ENCODE measurements around the gene COX20. TPM values are rescaled to one million over a fixed set of nuclear protein-coding genes. Genes with fewer than 3 reads are reported as not detected.

The COX20 gene
- total RNA-seq, 2 donors from 2014 or later = 26.1 to 31.5 TPM

DNA sequence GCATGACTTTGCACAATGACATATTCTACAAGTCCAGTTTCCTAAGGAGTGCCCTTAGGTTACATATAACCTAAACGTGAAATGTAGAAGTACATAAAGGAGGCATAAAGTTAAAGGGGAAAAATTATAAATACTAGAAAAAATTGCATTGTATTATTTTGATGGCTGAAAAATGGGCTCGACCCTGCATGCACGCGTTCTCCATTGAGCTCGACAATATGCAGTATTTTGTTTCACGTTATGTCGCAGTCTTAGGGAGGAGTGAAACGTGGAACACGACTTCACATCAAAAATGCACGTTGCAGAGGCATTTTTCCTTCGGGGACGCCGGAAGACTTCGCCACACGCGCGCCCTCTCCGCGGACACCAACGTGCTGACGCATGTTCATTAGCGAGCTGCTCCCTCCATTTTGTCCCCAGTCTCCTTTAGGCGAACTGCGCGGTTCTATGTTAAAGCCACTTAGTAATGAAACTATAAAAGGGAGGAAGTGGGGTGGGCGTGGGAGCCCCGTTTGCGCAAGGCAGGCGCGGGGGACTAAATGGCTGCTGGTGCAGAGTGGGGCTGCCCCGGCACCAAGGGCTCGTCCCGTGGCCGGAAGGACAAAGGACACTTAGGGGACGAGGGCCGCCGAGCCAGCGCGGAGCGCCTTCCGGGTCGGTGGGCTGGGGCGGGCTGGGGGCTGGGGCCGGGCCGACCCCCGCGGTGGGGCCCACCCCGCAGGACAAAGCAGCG lies 749 bp upstream of the COX20 start:
- Histone ChIP-seq H3K36me3 (no peaks in the 10 kb centered on the region), H3K9ac (ENCODE audit: low read depth in 2 of 2, low read length in 2 of 2) (peak overlapping the region; percentile 82 to 95), H3K4me1 (no peaks in the 10 kb centered on the region), H3K27ac (peak overlapping the region; percentile 99), H3K27me3 (no peaks in the 10 kb centered on the region), H3K9me3 (no peaks in the 10 kb centered on the region), H3K4me3 (peak overlapping the region; percentile 46)
- peak; percentile 85 for DNase-seq
- intact Hi-C loops (cut with DNase I) = loop anchor here (2.0 to 10.0 kb wide), 2 partner anchors 30 to 140 kb away; partner anchors contain the start of gene HNRNPU
- TF ChIP-seq, protein P1, sequence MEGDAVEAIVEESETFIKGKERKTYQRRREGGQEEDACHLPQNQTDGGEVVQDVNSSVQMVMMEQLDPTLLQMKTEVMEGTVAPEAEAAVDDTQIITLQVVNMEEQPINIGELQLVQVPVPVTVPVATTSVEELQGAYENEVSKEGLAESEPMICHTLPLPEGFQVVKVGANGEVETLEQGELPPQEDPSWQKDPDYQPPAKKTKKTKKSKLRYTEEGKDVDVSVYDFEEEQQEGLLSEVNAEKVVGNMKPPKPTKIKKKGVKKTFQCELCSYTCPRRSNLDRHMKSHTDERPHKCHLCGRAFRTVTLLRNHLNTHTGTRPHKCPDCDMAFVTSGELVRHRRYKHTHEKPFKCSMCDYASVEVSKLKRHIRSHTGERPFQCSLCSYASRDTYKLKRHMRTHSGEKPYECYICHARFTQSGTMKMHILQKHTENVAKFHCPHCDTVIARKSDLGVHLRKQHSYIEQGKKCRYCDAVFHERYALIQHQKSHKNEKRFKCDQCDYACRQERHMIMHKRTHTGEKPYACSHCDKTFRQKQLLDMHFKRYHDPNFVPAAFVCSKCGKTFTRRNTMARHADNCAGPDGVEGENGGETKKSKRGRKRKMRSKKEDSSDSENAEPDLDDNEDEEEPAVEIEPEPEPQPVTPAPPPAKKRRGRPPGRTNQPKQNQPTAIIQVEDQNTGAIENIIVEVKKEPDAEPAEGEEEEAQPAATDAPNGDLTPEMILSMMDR (IDR thresholded peaks at IDR 0.05) = no peak

DNA sequence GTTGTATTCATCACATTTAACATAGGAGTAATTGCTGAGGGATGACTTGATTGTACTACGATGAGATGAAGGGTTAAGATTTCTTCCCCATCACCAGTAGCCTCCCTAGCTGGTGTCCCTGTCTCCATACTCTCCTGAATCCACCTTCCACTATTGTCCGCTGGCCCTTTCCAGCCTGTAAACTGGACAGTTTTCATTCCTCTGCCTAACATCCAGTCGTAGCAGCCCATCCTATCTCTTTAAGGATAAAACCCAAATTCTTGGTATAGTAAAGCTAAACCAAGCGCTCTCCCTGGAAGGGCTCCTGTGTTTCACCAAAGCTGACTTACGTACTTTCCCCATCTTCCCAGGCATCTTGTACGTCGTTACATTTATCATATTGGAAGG lies 670 bp downstream of the COX20 start:
- peak overlapping the region; percentile 99 for H3K27ac ChIP-seq
- intact Hi-C loops (cut with DNase I) = loop anchor here (10.0 kb wide), 1 partner anchor 139 kb away; no protein-coding TSS in a partner anchor
- H3K27me3 ChIP-seq = no peaks in the 10 kb centered on the region
- TF ChIP-seq, protein P1 (IDR thresholded peaks at IDR 0.05) = no peak
- no peaks in the 10 kb centered on the region for H3K4me1 ChIP-seq
- no peaks in the 10 kb centered on the region for H3K36me3 ChIP-seq
- no peaks in the 10 kb centered on the region for H3K9me3 ChIP-seq
- peak; percentile 42 for DNase-seq
- H3K9ac ChIP-seq (ENCODE audit: low read depth in 2 of 2, low read length in 2 of 2) = peak overlapping the region; percentile 82 to 98
- peak overlapping the region; percentile 46 for H3K4me3 ChIP-seq

DNA sequence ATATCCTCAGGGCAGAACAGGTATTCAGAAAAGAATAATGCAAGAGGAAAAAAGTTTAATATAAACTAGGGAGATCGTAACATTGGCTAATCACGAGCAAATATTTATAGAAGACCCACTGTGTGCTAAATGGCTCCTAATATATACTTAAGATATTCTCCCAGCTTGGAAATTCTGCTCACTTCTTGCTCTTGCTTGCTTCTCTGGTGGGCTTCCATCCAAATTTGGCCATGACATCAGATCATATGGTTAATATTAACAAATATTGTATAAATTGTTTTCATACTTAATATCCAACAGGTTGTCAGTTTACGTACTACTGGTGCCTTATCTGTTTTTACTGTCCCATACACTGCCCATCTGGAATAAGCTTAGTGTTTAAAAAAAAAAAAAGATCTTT lies 1.1 kb downstream of the COX20 start:
- Histone ChIP-seq H3K9me3 (no peaks in the 10 kb centered on the region), H3K4me3 (peak overlapping the region; percentile 46), H3K27me3 (no peaks in the 10 kb centered on the region), H3K9ac (ENCODE audit: low read depth in 2 of 2, low read length in 2 of 2) (peak overlapping the region; percentile 82 to 98), H3K4me1 (peaks cover 3% of the 10 kb centered on the region), H3K36me3 (no peaks in the 10 kb centered on the region), H3K27ac (peak overlapping the region; percentile 99)
- DNase-seq = no peak
- TF ChIP-seq, protein P1 (IDR thresholded peaks at IDR 0.05) = no peak
- intact Hi-C loops (cut with DNase I) = loop anchor here (10.0 kb wide), 1 partner anchor 138 kb away; no protein-coding TSS in a partner anchor

DNA sequence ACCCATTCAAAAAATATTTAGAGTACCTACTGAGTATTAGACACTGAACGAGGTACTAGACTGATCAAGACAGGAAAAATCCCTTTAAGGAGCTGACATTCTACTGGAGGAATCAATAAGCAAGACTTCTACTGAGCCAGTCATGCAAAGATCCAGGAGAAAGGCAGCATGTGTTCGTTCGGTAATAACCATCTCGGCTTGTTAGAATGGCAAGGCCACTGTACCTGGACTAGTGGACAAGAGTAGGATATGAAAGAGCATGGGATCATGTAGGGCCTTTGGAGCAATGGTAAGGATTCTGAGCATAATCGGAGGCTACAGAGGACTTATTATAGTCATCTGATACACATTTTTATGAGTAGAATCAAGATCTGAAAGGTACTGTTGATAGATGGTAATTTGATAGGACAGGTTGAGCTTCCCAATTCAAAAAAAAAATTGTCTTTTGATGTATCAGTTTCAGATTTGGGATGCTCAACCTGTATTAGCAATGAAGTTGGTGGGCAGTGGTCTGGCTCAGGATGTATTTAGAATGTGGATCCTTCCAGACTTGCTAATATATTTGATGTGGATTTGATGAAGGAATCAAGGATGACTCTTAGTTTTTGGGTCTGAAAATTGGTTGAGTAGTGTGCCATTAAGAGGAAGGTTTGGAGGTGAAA lies 2.3 kb downstream of the COX20 start:
- H3K27me3 ChIP-seq = no peaks in the 10 kb centered on the region
- H3K27ac ChIP-seq = no peak overlapping the region
- H3K4me3 ChIP-seq = no peak overlapping the region
- peak overlapping the region in 1 of 2 donors; percentile 29 for H3K9ac ChIP-seq (ENCODE audit: low read depth in 2 of 2, low read length in 2 of 2)
- intact Hi-C loops (cut with DNase I) = loop anchor here (10.0 kb wide), 1 partner anchor 137 kb away; no protein-coding TSS in a partner anchor
- H3K4me1 ChIP-seq = peaks cover 4% of the 10 kb centered on the region
- no peaks in the 10 kb centered on the region for H3K9me3 ChIP-seq
- DNase-seq = no peak
- H3K36me3 ChIP-seq = no peaks in the 10 kb centered on the region
- TF ChIP-seq, protein P1 (IDR thresholded peaks at IDR 0.05) = no peak

DNA sequence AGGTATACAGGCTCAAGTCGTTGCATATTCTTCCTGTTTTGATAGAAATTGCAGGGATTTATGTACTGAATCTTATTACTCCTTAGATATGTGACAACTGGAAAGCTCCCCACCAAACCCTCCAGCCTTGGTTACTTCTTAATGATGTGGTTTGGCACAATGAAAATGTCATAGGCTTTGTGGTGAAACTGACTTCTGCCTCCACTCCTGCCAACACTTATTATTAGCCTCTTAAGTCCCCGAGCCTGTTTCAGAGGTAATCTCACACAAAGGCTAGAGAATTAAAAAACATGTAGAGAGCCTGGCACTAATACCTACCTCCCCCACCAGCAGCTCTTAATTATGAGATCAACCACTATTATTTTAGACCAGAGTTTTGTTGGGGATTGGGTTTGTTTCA lies 4.2 kb downstream of the COX20 start:
- Histone ChIP-seq H3K27me3 (no peaks in the 10 kb centered on the region), H3K27ac (no peak overlapping the region), H3K4me1 (peaks cover 4% of the 10 kb centered on the region), H3K9me3 (no peaks in the 10 kb centered on the region), H3K36me3 (peaks cover 9% of the 10 kb centered on the region), H3K4me3 (no peak overlapping the region), H3K9ac (ENCODE audit: low read depth in 2 of 2, low read length in 2 of 2) (no peak overlapping the region)
- intact Hi-C loops (cut with DNase I) = loop anchor here (10.0 kb wide), 1 partner anchor 135 kb away; no protein-coding TSS in a partner anchor
- TF ChIP-seq, protein P1 (IDR thresholded peaks at IDR 0.05) = no peak
- no peak for DNase-seq
